ENCODE data around the gene ERICH6. TPM values are rescaled to one million over a fixed set of nuclear protein-coding genes. Genes with fewer than 3 reads are reported as not detected.

Gene ERICH6
- polyA plus RNA-seq, 3 donors: 0.04 TPM; not detected in 2

- Mint-ChIP-seq H3K27ac (peak overlapping the region in 5 of 7 donors; percentile 24 to 73 (median 50)), H3K4me3 (no peak overlapping the region), H3K36me3 (peaks cover 21 to 36% of the 10 kb centered on the region in 2 donors), H3K9me3 (peaks cover 0 to 2% (median 0%) of the 10 kb centered on the region in 7 donors), H3K27me3 (ENCODE audit: low read depth in 3 of 3) (no peaks in the 10 kb centered on the region), H3K4me1 (peaks cover 57% of the 10 kb centered on the region)
- peaks cover 13 to 32% of the 10 kb centered on the region in 2 donors for H3K36me3 ChIP-seq (replicated peaks in 1 of 2; ENCODE audit: control insufficient read depth in 1 of 2, insufficient read depth in 2 of 2, low read length in 2 of 2)
- peaks cover 91% of the 10 kb centered on the region for H4K20me1 ChIP-seq (ENCODE audit: insufficient read depth, low read length)
- intact Hi-C loops (cut with micrococcal nuclease): loop anchor here (10.0 kb wide), 2 partner anchors 155 to 205 kb away; partner anchors contain the start of genes SIAH2 (in 2 of the 2) and TSC22D2 (in 1 of the 2)
- no peaks in the 10 kb centered on the region for H3K9me3 ChIP-seq (replicated peaks in 1 of 2; ENCODE audit: control insufficient read depth in 1 of 2, insufficient read depth in 1 of 2, low read length in 2 of 2)
- DNase-seq: no peak
- H2AFZ ChIP-seq (ENCODE audit: insufficient read depth, low read depth, low read length, poor library complexity, severe bottlenecking): no peak overlapping the region
- peaks cover 18 to 44% of the 10 kb centered on the region in 2 donors for H3K4me1 ChIP-seq (ENCODE audit: control insufficient read depth in 1 of 2, insufficient read depth in 2 of 2, low read length in 2 of 2)
- H3K27me3 ChIP-seq (ENCODE audit: control insufficient read depth in 2 of 2, insufficient read depth in 2 of 2, low read length in 2 of 2): no peaks in the 10 kb centered on the region
- H3K27ac ChIP-seq (ENCODE audit: low read depth in 1 of 2, low read length in 2 of 2): peak overlapping the region in 1 of 2 donors; percentile 52
- H3K79me2 ChIP-seq (ENCODE audit: insufficient read depth, low read length): peaks cover 96% of the 10 kb centered on the region
- no peak overlapping the region for H3K4me2 ChIP-seq (replicated peaks; ENCODE audit: extremely low read depth, low read length, poor library complexity, severe bottlenecking)
- no peak overlapping the region for H3K4me3 ChIP-seq (replicated peaks in 1 of 3; ENCODE audit: low read depth in 2 of 3, low read length in 3 of 3)
- WGBS (ENCODE audit: insufficient coverage): no CpG with 5 or more reads among the region's 1 CpG
- TF ChIP-seq, protein P1, sequence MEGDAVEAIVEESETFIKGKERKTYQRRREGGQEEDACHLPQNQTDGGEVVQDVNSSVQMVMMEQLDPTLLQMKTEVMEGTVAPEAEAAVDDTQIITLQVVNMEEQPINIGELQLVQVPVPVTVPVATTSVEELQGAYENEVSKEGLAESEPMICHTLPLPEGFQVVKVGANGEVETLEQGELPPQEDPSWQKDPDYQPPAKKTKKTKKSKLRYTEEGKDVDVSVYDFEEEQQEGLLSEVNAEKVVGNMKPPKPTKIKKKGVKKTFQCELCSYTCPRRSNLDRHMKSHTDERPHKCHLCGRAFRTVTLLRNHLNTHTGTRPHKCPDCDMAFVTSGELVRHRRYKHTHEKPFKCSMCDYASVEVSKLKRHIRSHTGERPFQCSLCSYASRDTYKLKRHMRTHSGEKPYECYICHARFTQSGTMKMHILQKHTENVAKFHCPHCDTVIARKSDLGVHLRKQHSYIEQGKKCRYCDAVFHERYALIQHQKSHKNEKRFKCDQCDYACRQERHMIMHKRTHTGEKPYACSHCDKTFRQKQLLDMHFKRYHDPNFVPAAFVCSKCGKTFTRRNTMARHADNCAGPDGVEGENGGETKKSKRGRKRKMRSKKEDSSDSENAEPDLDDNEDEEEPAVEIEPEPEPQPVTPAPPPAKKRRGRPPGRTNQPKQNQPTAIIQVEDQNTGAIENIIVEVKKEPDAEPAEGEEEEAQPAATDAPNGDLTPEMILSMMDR (IDR thresholded peaks at IDR 0.05): no peak
- no peak overlapping the region for H3K9ac ChIP-seq (ENCODE audit: insufficient read depth, low read length, poor library complexity, severe bottlenecking)
Measured at GRCh38 chr3:150609988-150610387, 93.7 kb downstream of the ERICH6 start.

Other genes starting within 250 kb of the ERICH6 start
- 100 to 1,000 TPM; 178 to 226 (median 220) TPM for gene SERP1, start 157.4 kb downstream of the ERICH6 start, polyA plus RNA-seq
- 10 to 100 TPM; 48.5 to 88.7 (median 50.8) TPM for gene EIF2A, start 157.1 kb downstream of the ERICH6 start, polyA plus RNA-seq
- 100 to 1,000 TPM; 210 to 549 (median 492) TPM for gene SELENOT, start 100.6 kb downstream of the ERICH6 start, polyA plus RNA-seq
- gene SIAH2, start 59.2 kb upstream of the ERICH6 start, polyA plus RNA-seq: 10 to 100 TPM; 24.6 to 43.5 (median 28.2) TPM
- not detected for gene MINDY4B, start 201.5 kb upstream of the ERICH6 start, polyA plus RNA-seq

Data from CD14-positive monocyte (primary cell).